IMR-90 (cell line): ENCODE measurements around the gene ASXL3. TPM values are rescaled to one million over a fixed set of nuclear protein-coding genes. Genes with fewer than 3 reads are reported as not detected.

Experiments used
- ATAC-seq: fragments of 200-7000 bp; cut with Tn5 transposase; 2 replicates; pipeline ENCODE4 v1.9.1; 2020; ENCODE audit warnings: low read depth, mild to moderate bottlenecking, moderate library complexity
- BruUV-seq: library from RNA; stranded (reverse); fragments of 400-500 nt; replicated peaks from 2 replicates; lab custom pipeline; 2021; lab: Mats Ljungman, UMichigan
- CTCF ChIA-PET: fragments of 300-600 bp; formaldehyde crosslinking; extraction: SDS; loops from one replicate; lab custom pipeline; 2021; ENCODE audit warnings: antibody characterized with exemption; lab: Yijun Ruan, JAX
- POLR2A ChIA-PET: fragments of 300-600 bp; sonication (Branson Sonifier 250); formaldehyde crosslinking; loops from one replicate; lab custom pipeline; 2022; ENCODE audit warnings: antibody characterized with exemption; ENCODE audit not compliant: unreplicated experiment; lab: Charles Lee
- DNase-seq: peaks from one replicate; pipeline ENCODE4 v3.0.0; 2013
- H2AFZ ChIP-seq: replicated peaks from 2 replicates; pipeline ENCODE3; 2013; ENCODE audit warnings: low read length, mild to moderate bottlenecking; ENCODE audit not compliant: poor library complexity
- H2AK5ac ChIP-seq: 2 replicates; pipeline ENCODE4 v1.6.1; 2013; ENCODE audit warnings: low read depth, low read length, inconsistent platforms
- H2AK9ac ChIP-seq: replicated peaks from 2 replicates; pipeline ENCODE3; 2013; ENCODE audit warnings: mild to moderate bottlenecking, low read depth, low read length, moderate library complexity; ENCODE audit not compliant: poor library complexity
- H2BK120ac ChIP-seq: 2 replicates; pipeline ENCODE4 v1.6.1; 2013; ENCODE audit warnings: low read depth, low read length, inconsistent platforms
- H2BK15ac ChIP-seq: 3 replicates; pipeline ENCODE4 v1.6.1; 2013; ENCODE audit warnings: low read depth, low read length, inconsistent platforms
- H2BK20ac ChIP-seq: 2 replicates; pipeline ENCODE4 v1.6.1; 2013; ENCODE audit warnings: low read depth, mild to moderate bottlenecking, inconsistent platforms, low read length, moderate library complexity
- H2BK5ac ChIP-seq: 2 replicates; pipeline ENCODE4 v1.6.1; 2013; ENCODE audit warnings: mild to moderate bottlenecking, low read depth, low read length, inconsistent platforms; ENCODE audit not compliant: poor library complexity, severe bottlenecking
- H3K14ac ChIP-seq: replicated peaks from 2 replicates; pipeline ENCODE4 v1.6.1; 2013; ENCODE audit warnings: low read depth, low read length, inconsistent platforms
- H3K18ac ChIP-seq: 2 replicates; pipeline ENCODE4 v1.6.1; 2013; ENCODE audit warnings: low read depth, low read length, control low read depth
- H3K23ac ChIP-seq: 2 replicates; pipeline ENCODE4 v1.6.1; 2013; ENCODE audit warnings: low read depth, low read length, inconsistent platforms
- H3K27ac ChIP-seq: 2 replicates; pipeline ENCODE4 v1.5.1; 2013; ENCODE audit warnings: mild to moderate bottlenecking, control low read depth, low read length; ENCODE audit not compliant: insufficient read depth
- H3K27me3 ChIP-seq: 2 replicates; pipeline ENCODE4 v1.6.1; 2013; ENCODE audit warnings: low read length; ENCODE audit not compliant: control insufficient read depth, insufficient read depth
- H3K36me3 ChIP-seq: 2 replicates; pipeline ENCODE4 v1.6.1; 2013; ENCODE audit warnings: low read length, mixed read lengths; ENCODE audit not compliant: control insufficient read depth, insufficient read depth
- H3K4ac ChIP-seq: 2 replicates; pipeline ENCODE4 v1.6.1; 2013; ENCODE audit warnings: low read depth, low read length, inconsistent platforms
- H3K4me1 ChIP-seq: 2 replicates; pipeline ENCODE4 v1.6.1; 2013; ENCODE audit warnings: low read length, mixed read lengths; ENCODE audit not compliant: control insufficient read depth, insufficient read depth
- H3K4me2 ChIP-seq: 2 replicates; pipeline ENCODE4 v1.6.1; 2013; ENCODE audit warnings: low read depth, mild to moderate bottlenecking, control low read depth, low read length, moderate library complexity
- H3K4me3 ChIP-seq: 2 replicates; pipeline ENCODE4 v1.5.1; 2013; ENCODE audit warnings: low read depth, mild to moderate bottlenecking, control low read depth, low read length, moderate library complexity; ENCODE audit not compliant: insufficient read depth
- H3K56ac ChIP-seq: 2 replicates; pipeline ENCODE4 v1.6.1; 2013; ENCODE audit warnings: low read length, inconsistent platforms; ENCODE audit not compliant: insufficient read depth; ENCODE audit errors: extremely low read depth
- H3K79me1 ChIP-seq, 2 experiments: 2 replicates each; pipeline ENCODE4 v1.6.1; 2013; ENCODE audit warnings: low read length in 2 of 2, inconsistent platforms in 1 of 2, low read depth in 1 of 2
- H3K9ac ChIP-seq: 2 replicates; pipeline ENCODE4 v1.6.1; 2013; ENCODE audit warnings: low read depth, low read length, control low read depth
- H3K9me1 ChIP-seq: 2 replicates; pipeline ENCODE4 v1.6.1; 2013; ENCODE audit warnings: low read length, inconsistent platforms; ENCODE audit not compliant: insufficient read depth
- H3K9me3 ChIP-seq: 2 replicates; pipeline ENCODE4 v1.6.1; 2013; ENCODE audit warnings: low read length; ENCODE audit not compliant: control insufficient read depth, insufficient read depth
- H4K20me1 ChIP-seq: 2 replicates; pipeline ENCODE4 v1.6.1; 2013; ENCODE audit warnings: low read length, inconsistent platforms; ENCODE audit not compliant: insufficient read depth
- H4K5ac ChIP-seq: 2 replicates; pipeline ENCODE4 v1.6.1; 2013; ENCODE audit warnings: mild to moderate bottlenecking, low read depth, low read length, control low read depth
- H4K8ac ChIP-seq, 2 experiments: 2 replicates each; pipeline ENCODE4 v1.6.1; 2013; ENCODE audit warnings: low read depth in 2 of 2, low read length in 2 of 2, control low read depth in 1 of 2, inconsistent platforms in 1 of 2
- H4K91ac ChIP-seq: 2 replicates; pipeline ENCODE4 v1.6.1; 2013; ENCODE audit warnings: low read depth, low read length, inconsistent platforms; ENCODE audit not compliant: insufficient read depth
- CEBPB ChIP-seq: IDR thresholded peaks from 2 replicates; pipeline ENCODE4 v1.6.1; 2012; ENCODE audit warnings: low read depth, low read length, improper control_type of control experiment
- CHD1 ChIP-seq: IDR thresholded peaks from 2 replicates; pipeline ENCODE4 v1.6.1; 2012; ENCODE audit warnings: low read depth, low read length, improper control_type of control experiment
- FOS ChIP-seq: fragments of 150-350 bp; IDR thresholded peaks from 2 replicates; pipeline ENCODE4 v1.6.1; 2016; ENCODE audit warnings: low read depth, low read length
- NFE2L2 ChIP-seq: fragments of 150-350 bp; IDR thresholded peaks from 2 replicates; pipeline ENCODE4 v1.6.1; 2016; ENCODE audit warnings: low read depth, mild to moderate bottlenecking, low read length
- POLR2A ChIP-seq: IDR thresholded peaks from 2 replicates; pipeline ENCODE4 v1.6.1; 2012; ENCODE audit warnings: mild to moderate bottlenecking, low read depth, low read length
- RAD21 ChIP-seq: IDR thresholded peaks from 2 replicates; pipeline ENCODE4 v1.6.1; 2012; ENCODE audit warnings: low read length, improper control_type of control experiment
- RFX5 ChIP-seq: IDR thresholded peaks from 2 replicates; pipeline ENCODE4 v1.8.0; 2012; ENCODE audit warnings: low read depth, mild to moderate bottlenecking, low read length, moderate library complexity
- WGBS, 2 experiments: methylation state at CpG; one replicate each; pipeline versions ENCODE4 v1.1.5 to v1.1.7; 2013; ENCODE audit warnings: missing lambda C conversion rate in 2 of 2; ENCODE audit not compliant: insufficient read length in 1 of 2; ENCODE audit errors: extremely low coverage in 2 of 2; 5-methylcytosine and 5-hydroxymethylcytosine counted together
- dilution Hi-C: fragments of 300-500 bp; cut with HindIII; formaldehyde crosslinking; loops from one replicate; pipeline ENCODE4 v1.14.3; 2018; ENCODE audit warnings: low sequenced_read_pairs; ENCODE audit not compliant: unreplicated experiment
- in situ Hi-C: fragments of 300-500 bp; cut with MboI; formaldehyde crosslinking; loops from 3 replicates; pipeline ENCODE4 v1.14.3; 2019; ENCODE audit warnings: low sequenced_read_pairs, inconsistent platforms, mixed read lengths
- intact Hi-C: fragments of 100-400 bp; cut with micrococcal nuclease; formaldehyde crosslinking; loops from 2 replicates; pipeline ENCODE4 v1.10.0; 2022
- polyA plus RNA-seq, 3 experiments: library from polyadenylated mRNA; depleted of rRNA; stranded (reverse); fragments of >200 nt; gene quantifications; 2 replicates each; pipeline ENCODE4 v1.2.3, GENCODE V29; 2012; ENCODE audit warnings: low replicate concordance in 1 of 3
- total RNA-seq: library from RNA; depleted of rRNA; stranded (reverse); fragments of >200 nt; gene quantifications from 2 replicates; pipeline ENCODE4 v1.2.3, GENCODE V29; 2012
- TF ChIP-seq, protein P1 (sequence below): fragments of 150-350 bp; IDR thresholded peaks from 2 replicates; pipeline ENCODE4 v1.6.1; 2016; ENCODE audit warnings: low read depth, mild to moderate bottlenecking, low read length, moderate library complexity, borderline replicate concordance
- TF ChIP-seq, protein P2 (sequence below): fragments of 150-350 bp; IDR thresholded peaks from 2 replicates; pipeline ENCODE4 v1.6.1; 2017; ENCODE audit warnings: mild to moderate bottlenecking, antibody characterized with exemption, low read length, low read depth

The ASXL3 gene
- total and polyA plus RNA-seq, 2 of the 4 experiments (the other 2 are of a cell fraction) = 0.03 to 0.54 TPM

DNA sequence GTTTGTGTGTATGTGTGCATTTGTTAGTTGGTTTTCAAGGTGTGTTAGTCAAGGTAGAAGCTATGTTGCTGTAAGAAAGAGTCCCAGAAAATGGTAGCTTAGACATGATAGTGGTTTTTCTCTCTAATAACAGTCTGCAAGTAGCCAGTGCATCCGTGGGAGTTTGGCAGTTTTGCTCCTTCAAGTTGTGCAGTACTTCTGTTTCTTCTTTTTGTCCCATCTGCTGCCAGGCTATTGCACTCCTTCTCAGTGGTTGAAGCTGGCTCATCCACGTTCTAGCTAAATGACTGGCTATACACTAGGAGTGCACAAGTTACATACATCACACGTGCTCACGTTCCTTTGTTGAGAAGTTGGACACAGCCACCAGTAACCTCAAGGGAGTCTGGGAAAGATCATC, 134.7 kb downstream of the ASXL3 start:
- Histone ChIP-seq H3K4ac (no peak overlapping the region), H2BK20ac (no peak overlapping the region), H2BK15ac (no peak overlapping the region), H3K9me1 (no peaks in the 10 kb centered on the region), H2BK120ac (no peak overlapping the region), H2AFZ (no peak overlapping the region), H3K9me3 (no peaks in the 10 kb centered on the region), H3K4me1 (no peaks in the 10 kb centered on the region; the same call in 1 of the 2 replicates), H4K8ac (no peak overlapping the region), H3K14ac (no peak overlapping the region), H3K23ac (no peak overlapping the region), H2BK5ac (no peak overlapping the region), H3K27ac (no peak overlapping the region), H4K20me1 (no peaks in the 10 kb centered on the region), H4K91ac (no peak overlapping the region), H3K4me3 (no peak overlapping the region), H3K9ac (no peak overlapping the region), H3K36me3 (no peaks in the 10 kb centered on the region), H2AK5ac (no peak overlapping the region), H3K56ac (no peak overlapping the region), H2AK9ac (no peak overlapping the region), H3K4me2 (no peak overlapping the region), H3K79me1 (no peaks in the 10 kb centered on the region), H4K5ac (no peak overlapping the region), H3K18ac (no peak overlapping the region), H3K27me3 (no peaks in the 10 kb centered on the region)
- DNase-seq = no peak
- BruUV-seq = no TSS peak
- intact Hi-C loops = no loop called here
- in situ Hi-C loops = no loop called here
- POLR2A ChIA-PET = no interaction called here
- WGBS, 2 experiments = 86% methylated on average over 1 of the region's 4 CpGs; no CpG with 5 or more reads in 1 of the 2 experiments
- CTCF ChIA-PET = no interaction called here
- dilution Hi-C loops = no loop called here
- no peak for ATAC-seq
- no peak for TF ChIP-seq RAD21
- TF ChIP-seq FOS = no peak
- TF ChIP-seq, protein P1, sequence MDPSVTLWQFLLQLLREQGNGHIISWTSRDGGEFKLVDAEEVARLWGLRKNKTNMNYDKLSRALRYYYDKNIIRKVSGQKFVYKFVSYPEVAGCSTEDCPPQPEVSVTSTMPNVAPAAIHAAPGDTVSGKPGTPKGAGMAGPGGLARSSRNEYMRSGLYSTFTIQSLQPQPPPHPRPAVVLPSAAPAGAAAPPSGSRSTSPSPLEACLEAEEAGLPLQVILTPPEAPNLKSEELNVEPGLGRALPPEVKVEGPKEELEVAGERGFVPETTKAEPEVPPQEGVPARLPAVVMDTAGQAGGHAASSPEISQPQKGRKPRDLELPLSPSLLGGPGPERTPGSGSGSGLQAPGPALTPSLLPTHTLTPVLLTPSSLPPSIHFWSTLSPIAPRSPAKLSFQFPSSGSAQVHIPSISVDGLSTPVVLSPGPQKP = no peak
- no peak for TF ChIP-seq RFX5
- TF ChIP-seq CEBPB = no peak
- no peak for TF ChIP-seq NFE2L2
- TF ChIP-seq, protein P2, sequence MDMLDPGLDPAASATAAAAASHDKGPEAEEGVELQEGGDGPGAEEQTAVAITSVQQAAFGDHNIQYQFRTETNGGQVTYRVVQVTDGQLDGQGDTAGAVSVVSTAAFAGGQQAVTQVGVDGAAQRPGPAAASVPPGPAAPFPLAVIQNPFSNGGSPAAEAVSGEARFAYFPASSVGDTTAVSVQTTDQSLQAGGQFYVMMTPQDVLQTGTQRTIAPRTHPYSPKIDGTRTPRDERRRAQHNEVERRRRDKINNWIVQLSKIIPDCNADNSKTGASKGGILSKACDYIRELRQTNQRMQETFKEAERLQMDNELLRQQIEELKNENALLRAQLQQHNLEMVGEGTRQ = no peak
- TF ChIP-seq CHD1 = no peak
- TF ChIP-seq POLR2A = no peak
